ENCODE results near the gene PPFIA4. TPM values are rescaled to one million over a fixed set of nuclear protein-coding genes. Genes with fewer than 3 reads are reported as not detected.

Gene PPFIA4
- polyA plus RNA-seq, 3 donors, result 7.4 to 15.9 (median 13.3) TPM

- no peak for DNase-seq
Observed at GRCh38 chr1:203082571-203083462, 56.5 kb downstream of the PPFIA4 start.

GRCh38 chr1:203083463-203083921 lies 57.2 kb downstream of the PPFIA4 start:
- DNase-seq, result no peak

- DNase-seq, result no peak
Observed at GRCh38 chr1:203084588-203085527, 58.6 kb downstream of the PPFIA4 start.

DNA sequence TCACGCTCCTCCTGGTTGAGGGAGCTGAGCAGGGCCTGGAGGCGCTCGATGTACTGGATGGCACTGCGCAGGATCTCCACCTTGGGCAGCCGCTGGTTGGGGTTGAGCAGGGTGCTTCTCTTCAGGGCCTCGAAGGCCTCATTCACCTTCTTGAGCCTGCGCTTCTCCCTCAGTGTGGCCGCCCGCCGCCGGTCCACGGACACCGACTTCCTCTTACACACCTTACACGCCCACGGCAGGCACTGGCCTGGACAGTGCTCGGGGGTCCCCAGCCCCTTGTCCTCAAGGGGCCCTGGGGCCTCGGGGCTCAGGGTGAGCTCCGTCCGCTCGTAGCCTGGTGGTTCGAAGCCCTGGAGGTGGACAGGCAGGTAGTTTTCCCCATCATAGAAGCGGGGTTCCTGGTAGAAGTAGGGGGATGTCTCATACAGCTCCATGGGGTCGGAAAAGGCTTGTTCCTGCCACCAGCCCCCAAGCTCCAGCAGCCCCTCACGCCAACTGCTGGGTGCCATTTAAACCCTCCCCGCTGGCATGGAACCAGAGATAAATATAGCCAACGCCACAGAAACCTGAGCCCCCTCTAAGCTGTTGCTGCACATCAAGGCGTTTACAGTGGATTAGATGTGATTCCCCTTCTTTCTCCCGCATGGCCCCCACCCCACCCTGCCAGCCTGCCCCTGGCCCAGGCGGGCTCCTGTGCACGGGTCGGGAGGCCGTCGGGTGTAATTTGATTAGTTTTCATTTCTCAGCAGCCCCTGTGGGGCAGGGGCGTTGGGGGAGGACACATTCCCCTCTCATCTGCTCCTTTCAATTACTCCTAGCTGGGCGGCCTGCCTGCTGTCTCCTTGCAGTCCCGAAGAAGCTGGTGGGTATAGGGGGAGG lies 59.5 kb downstream of the PPFIA4 start, which contains the start of gene MYOG:
TSS of gene MYOG (minus strand) at position 485 of the 879 bp plus-strand sequence. CDS start at position 434, 51 bp downstream.
- no peak for DNase-seq

- DNase-seq, result no peak
Observed at GRCh38 chr1:203086992-203087763, 60.9 kb downstream of the PPFIA4 start.

GRCh38 chr1:203088441-203088840 lies 62.1 kb downstream of the PPFIA4 start:
- DNase-seq, result no peak

DNA sequence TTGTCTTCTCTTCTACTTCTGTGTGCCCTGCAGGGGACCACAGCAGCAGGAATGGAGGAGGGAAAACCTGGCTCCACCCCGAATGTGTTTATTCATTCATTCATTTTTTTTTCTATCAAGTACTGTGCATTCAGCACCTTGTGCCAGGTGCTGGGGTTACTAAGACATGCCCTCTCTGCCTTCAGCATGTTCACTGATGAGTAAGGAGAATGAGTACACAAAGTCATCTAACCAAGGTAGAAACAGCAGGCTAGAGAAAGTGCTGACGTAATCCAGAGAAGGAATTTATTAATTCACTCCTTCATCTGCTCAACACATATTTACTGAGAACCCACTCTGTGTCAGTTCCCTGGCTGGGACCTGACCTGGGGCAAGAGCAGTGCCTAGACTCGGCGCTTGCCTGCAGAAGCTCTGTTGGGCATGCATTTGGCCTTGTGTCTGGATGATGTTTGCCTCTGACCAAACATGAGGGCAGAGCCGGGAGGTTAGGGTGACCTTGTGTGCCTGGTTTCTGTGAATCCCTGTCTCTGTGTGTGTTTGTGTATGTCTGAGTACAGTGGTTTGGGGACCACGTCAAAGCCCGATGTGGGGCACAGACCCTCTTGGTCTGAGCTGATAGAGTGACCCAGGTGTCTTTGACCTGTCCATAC lies 62.8 kb downstream of the PPFIA4 start:
- DNase-seq, result no peak

DNA sequence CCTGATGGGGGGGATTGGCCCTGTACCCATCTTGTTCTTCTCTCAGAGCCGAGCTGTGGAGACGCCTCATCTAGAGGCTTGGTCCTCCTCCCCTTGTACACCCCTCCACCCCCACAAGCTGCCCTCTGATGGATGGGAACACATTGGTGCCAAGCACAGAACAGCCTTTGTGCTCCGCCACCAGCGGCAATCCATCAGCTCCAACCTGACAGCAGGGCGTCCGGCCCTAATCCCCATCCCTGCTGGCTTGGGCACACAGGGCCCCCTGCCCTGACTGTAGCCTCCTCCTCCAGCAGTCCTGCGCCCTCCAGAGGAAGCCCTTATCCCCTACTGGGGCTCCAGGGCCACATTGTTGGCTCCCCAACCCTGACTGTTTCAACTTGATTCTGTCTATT lies 63.4 kb downstream of the PPFIA4 start:
- DNase-seq, result no peak

DNA sequence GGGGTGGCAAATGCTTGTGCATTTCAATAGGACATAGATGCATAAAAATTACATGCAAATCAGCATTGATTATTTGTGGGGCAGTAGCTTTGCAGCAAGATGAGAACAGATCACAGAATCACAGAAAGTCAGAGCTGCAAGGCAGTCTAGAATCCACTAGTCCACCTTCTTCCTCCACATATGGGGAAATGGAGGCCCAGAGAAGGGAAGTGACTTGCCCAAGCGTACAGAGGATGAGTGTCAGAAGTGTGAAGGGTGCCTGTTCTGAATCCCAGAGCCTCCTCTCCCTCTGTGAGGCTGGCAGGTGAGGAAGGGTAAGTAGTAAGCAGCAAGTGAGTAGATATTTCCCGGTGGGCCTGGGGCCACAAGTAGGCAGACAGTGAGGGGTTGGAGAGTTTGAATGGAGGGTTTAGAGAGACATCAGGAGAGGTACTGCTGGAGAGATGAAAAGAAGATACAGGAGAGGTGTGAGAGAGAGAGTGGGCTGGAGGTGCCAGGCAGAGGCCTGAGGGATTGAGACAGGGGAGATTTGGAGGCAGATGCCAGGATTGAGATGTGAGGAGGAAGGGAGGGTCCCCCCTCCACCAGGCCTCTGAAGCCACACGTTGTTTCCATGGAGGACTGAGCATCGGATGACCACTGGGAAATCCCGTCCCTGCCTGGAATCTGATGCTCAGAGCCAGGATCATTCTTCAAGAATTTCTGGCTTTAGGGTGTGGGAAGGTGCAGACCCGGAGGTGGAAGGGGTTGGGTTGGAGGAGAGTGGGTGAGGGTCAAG lies 64.3 kb downstream of the PPFIA4 start:
- no peak for DNase-seq

DNA sequence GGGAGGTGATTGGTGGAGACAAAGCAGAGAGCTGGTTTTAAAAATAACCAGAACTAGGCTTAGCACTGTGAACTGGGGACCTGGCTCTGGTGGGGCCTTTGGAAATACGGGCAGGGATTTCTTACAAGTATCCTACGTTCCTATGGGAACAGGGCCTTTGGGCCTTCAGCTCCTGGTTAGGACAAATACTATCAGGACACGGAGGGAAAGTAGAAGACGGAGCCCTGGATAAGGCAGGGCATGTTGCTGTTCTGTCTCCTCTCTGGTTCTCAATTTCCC lies 64.8 kb downstream of the PPFIA4 start:
- DNase-seq, result no peak

- DNase-seq, result no peak
Observed at GRCh38 chr1:203091761-203092330, 65.6 kb downstream of the PPFIA4 start.

GRCh38 chr1:203093754-203094410 lies 67.6 kb downstream of the PPFIA4 start:
- no peak for DNase-seq

- DNase-seq, result no peak
Observed at GRCh38 chr1:203095061-203095690, 68.9 kb downstream of the PPFIA4 start.

GRCh38 chr1:203096566-203096965 lies 70.3 kb downstream of the PPFIA4 start:
- DNase-seq, result no peak

- no peak for DNase-seq
Observed at GRCh38 chr1:203097001-203097400, 70.7 kb downstream of the PPFIA4 start.

DNA sequence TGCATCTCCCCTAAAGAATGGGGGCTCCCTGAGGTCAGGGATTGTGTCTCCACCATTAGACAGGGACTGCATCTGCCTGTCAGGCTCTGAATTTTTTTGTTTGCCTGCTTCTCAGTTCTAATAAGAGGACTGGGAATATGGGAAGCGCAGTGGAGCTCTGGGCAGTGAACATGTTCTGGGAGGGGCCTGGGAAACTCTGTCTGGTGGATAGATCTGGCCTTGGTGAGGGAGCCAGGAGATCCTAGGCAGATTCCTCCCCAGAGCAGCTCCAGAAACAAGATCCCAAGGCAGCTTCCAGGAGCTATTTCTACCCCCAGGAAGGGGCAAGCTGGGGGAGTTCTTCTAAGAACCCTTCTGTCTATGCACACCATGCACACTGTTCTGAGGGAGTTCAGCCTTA lies 72.2 kb downstream of the PPFIA4 start:
- no peak for DNase-seq

- DNase-seq, result no peak
Observed at GRCh38 chr1:203098914-203099520, 72.7 kb downstream of the PPFIA4 start.

Data from renal pelvis (tissue), 4 donors.